HepG2 (cell line): ENCODE data around the gene FBXO2. TPM values are rescaled to one million over a fixed set of nuclear protein-coding genes. Genes with fewer than 3 reads are reported as not detected.

ENCODE experiments used
- BRD4 ChIP-seq: sonication (generic); formaldehyde crosslinking; IDR thresholded peaks from 2 replicates; pipeline ENCODE4 v1.4.0; 2020; ENCODE audit warnings: missing genetic modification reagents
- CC2D1A ChIP-seq: sonication (generic); formaldehyde crosslinking; IDR thresholded peaks from 2 replicates; pipeline ENCODE4 v1.8.1; 2023; ENCODE audit warnings: mild to moderate bottlenecking, missing genetic modification reagents
- CCDC6 ChIP-seq: sonication (generic); formaldehyde crosslinking; IDR thresholded peaks from 2 replicates; pipeline ENCODE4 v1.8.1; 2022; ENCODE audit warnings: mild to moderate bottlenecking, missing genetic modification reagents, moderate library complexity
- CHD4 ChIP-seq: fragments of 200-600 bp; sonication (generic); IDR thresholded peaks from 2 replicates; pipeline ENCODE4 v1.7.0; 2017; ENCODE audit warnings: mild to moderate bottlenecking, low read length, borderline replicate concordance
- HNRNPH1 ChIP-seq: fragments of 200-400 bp; formaldehyde crosslinking; optimal IDR thresholded peaks from 2 replicates; pipeline ENCODE3; 2017; ENCODE audit warnings: mild to moderate bottlenecking, low read depth, low read length
- KAT7 ChIP-seq: IDR thresholded peaks from 2 replicates; pipeline ENCODE4 v1.6.1; 2018; ENCODE audit warnings: borderline replicate concordance, missing compliant biosample characterization
- RBM22 ChIP-seq: fragments of 200-400 bp; formaldehyde crosslinking; optimal IDR thresholded peaks from 2 replicates; pipeline ENCODE3; 2017; ENCODE audit warnings: mild to moderate bottlenecking, low read length, moderate library complexity
- ZFP1 ChIP-seq: IDR thresholded peaks from 2 replicates; pipeline ENCODE4 v1.6.1; 2016
- ZNF337 ChIP-seq: sonication (generic); formaldehyde crosslinking; IDR thresholded peaks from 2 replicates; pipeline ENCODE4 v1.5.1; 2020; ENCODE audit warnings: missing genetic modification reagents, low read depth, mild to moderate bottlenecking, borderline replicate concordance
- ZNF549 ChIP-seq: sonication (generic); formaldehyde crosslinking; IDR thresholded peaks from 2 replicates; pipeline ENCODE4 v1.5.0; 2020; ENCODE audit warnings: missing genetic modification reagents
- polyA plus RNA-seq, 8 experiments: library from polyadenylated mRNA; depleted of rRNA in 3 of 8; stranded (reverse) in 7 of 8; unstranded in 1 of 8; fragments of >200 nt; fragmentation: Illumina TruSeq in 4 of 8; extraction: Trizol in 4 of 8; gene quantifications; 2 replicates each; pipeline versions ENCODE4 v1.2.1 to v1.2.3, GENCODE V29; 2011 to 2016; ENCODE audit warnings: low read depth in 4 of 8, missing spikeins in 1 of 8, mixed read lengths in 1 of 8; ENCODE audit not compliant: insufficient read depth in 1 of 8
- total RNA-seq, 5 experiments: library from RNA; depleted of rRNA; stranded (reverse); fragments of >200 nt; fragmentation: Illumina TruSeq; extraction: Trizol; gene quantifications; 2 replicates each; pipeline ENCODE4 v1.2.3, GENCODE V29; 2016; ENCODE audit warnings: low read depth in 1 of 5
- TF ChIP-seq, protein P1 (sequence below): sonication (generic); formaldehyde crosslinking; IDR thresholded peaks from 2 replicates; pipeline ENCODE4 v1.5.0; 2020; ENCODE audit warnings: mild to moderate bottlenecking, missing genetic modification reagents, borderline replicate concordance
- TF ChIP-seq, protein P2 (sequence below): sonication (generic); formaldehyde crosslinking; IDR thresholded peaks from 2 replicates; pipeline ENCODE4 v1.9.0; 2021; ENCODE audit warnings: missing genetic modification reagents, borderline replicate concordance
- TF ChIP-seq, protein P3 (sequence below): sonication (generic); formaldehyde crosslinking; conservative IDR thresholded peaks from 2 replicates; pipeline ENCODE4 v1.5.0; 2020; ENCODE audit warnings: missing genetic modification reagents
- TF ChIP-seq, protein P4 (sequence below): IDR thresholded peaks from 2 replicates; pipeline ENCODE4 v1.6.1; 2016; ENCODE audit warnings: missing compliant biosample characterization, missing genetic modification reagents, borderline replicate concordance
- TF ChIP-seq, protein P5 (sequence below): sonication (generic); formaldehyde crosslinking; IDR thresholded peaks from 2 replicates; pipeline ENCODE4 v1.5.1; 2020; ENCODE audit warnings: mild to moderate bottlenecking, missing genetic modification reagents, borderline replicate concordance

The FBXO2 gene
- total and polyA plus RNA-seq, 2 of the 13 experiments (the other 11 are each of a cell fraction or from before 2014, with no cell fraction given), result 79.3 to 112 TPM

DNA sequence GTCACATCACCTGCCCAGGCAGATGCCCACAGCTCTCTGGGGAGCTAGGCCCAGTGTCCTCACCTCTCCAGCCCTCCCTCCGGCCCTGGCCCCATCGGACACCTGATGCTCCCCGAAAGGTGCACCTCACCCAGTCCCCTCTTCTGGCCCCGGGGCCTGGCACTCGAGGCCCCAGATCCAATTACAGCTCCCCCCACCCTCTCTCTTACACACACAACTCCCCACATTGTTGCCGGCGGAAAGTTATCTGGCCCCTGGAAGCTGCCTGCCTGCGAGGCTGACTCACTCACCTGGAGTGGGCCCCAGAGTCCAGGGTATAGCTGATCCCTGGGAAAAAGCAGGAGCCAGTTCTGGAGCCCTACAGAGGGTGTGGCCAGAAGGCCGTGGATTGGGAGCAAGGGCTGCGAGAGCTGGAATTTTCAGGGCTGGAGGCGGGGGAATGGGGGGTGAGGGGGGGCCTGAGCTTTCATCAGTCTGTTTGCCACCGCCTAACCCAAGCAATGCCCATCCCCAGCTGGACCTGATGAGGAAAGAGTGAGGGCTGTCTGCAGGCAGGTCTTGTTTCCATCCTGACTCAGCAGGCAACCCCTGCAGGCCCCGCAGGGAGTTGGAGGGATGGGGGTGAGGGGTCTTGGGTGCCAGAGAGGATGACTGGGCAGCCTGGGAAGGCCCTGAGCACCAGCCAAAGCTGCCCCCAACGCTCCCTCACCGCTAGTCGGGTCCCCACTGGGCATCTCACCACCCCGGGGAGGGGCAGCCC is 948 bp downstream of the FBXO2 start (continued):
- TF ChIP-seq, protein P1, sequence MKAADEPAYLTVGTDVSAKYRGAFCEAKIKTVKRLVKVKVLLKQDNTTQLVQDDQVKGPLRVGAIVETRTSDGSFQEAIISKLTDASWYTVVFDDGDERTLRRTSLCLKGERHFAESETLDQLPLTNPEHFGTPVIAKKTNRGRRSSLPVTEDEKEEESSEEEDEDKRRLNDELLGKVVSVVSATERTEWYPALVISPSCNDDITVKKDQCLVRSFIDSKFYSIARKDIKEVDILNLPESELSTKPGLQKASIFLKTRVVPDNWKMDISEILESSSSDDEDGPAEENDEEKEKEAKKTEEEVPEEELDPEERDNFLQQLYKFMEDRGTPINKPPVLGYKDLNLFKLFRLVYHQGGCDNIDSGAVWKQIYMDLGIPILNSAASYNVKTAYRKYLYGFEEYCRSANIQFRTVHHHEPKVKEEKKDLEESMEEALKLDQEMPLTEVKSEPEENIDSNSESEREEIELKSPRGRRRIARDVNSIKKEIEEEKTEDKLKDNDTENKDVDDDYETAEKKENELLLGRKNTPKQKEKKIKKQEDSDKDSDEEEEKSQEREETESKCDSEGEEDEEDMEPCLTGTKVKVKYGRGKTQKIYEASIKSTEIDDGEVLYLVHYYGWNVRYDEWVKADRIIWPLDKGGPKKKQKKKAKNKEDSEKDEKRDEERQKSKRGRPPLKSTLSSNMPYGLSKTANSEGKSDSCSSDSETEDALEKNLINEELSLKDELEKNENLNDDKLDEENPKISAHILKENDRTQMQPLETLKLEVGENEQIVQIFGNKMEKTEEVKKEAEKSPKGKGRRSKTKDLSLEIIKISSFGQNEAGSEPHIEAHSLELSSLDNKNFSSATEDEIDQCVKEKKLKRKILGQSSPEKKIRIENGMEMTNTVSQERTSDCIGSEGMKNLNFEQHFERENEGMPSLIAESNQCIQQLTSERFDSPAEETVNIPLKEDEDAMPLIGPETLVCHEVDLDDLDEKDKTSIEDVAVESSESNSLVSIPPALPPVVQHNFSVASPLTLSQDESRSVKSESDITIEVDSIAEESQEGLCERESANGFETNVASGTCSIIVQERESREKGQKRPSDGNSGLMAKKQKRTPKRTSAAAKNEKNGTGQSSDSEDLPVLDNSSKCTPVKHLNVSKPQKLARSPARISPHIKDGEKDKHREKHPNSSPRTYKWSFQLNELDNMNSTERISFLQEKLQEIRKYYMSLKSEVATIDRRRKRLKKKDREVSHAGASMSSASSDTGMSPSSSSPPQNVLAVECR (CRISPR knock-in tag), result no peak
- TF ChIP-seq CHD4, result no peak
- TF ChIP-seq, protein P2, sequence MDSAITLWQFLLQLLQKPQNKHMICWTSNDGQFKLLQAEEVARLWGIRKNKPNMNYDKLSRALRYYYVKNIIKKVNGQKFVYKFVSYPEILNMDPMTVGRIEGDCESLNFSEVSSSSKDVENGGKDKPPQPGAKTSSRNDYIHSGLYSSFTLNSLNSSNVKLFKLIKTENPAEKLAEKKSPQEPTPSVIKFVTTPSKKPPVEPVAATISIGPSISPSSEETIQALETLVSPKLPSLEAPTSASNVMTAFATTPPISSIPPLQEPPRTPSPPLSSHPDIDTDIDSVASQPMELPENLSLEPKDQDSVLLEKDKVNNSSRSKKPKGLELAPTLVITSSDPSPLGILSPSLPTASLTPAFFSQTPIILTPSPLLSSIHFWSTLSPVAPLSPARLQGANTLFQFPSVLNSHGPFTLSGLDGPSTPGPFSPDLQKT (CRISPR knock-in tag), result no peak
- TF ChIP-seq CC2D1A (CRISPR knock-in tag), result no peak
- no peak for TF ChIP-seq HNRNPH1
- TF ChIP-seq, protein P3, sequence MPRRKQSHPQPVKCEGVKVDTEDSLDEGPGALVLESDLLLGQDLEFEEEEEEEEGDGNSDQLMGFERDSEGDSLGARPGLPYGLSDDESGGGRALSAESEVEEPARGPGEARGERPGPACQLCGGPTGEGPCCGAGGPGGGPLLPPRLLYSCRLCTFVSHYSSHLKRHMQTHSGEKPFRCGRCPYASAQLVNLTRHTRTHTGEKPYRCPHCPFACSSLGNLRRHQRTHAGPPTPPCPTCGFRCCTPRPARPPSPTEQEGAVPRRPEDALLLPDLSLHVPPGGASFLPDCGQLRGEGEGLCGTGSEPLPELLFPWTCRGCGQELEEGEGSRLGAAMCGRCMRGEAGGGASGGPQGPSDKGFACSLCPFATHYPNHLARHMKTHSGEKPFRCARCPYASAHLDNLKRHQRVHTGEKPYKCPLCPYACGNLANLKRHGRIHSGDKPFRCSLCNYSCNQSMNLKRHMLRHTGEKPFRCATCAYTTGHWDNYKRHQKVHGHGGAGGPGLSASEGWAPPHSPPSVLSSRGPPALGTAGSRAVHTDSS (CRISPR knock-in tag), result no peak
- TF ChIP-seq BRD4 (CRISPR knock-in tag), result no peak
- no peak for TF ChIP-seq ZFP1 (CRISPR knock-in tag)
- TF ChIP-seq, protein P4, sequence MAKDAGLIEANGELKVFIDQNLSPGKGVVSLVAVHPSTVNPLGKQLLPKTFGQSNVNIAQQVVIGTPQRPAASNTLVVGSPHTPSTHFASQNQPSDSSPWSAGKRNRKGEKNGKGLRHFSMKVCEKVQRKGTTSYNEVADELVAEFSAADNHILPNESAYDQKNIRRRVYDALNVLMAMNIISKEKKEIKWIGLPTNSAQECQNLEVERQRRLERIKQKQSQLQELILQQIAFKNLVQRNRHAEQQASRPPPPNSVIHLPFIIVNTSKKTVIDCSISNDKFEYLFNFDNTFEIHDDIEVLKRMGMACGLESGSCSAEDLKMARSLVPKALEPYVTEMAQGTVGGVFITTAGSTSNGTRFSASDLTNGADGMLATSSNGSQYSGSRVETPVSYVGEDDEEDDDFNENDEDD (CRISPR knock-in tag), result no peak; the same call in 1 of the 2 replicates
- TF ChIP-seq ZNF549 (CRISPR knock-in tag), result no peak
- TF ChIP-seq CCDC6, result peak; percentile 49; the same call in 1 of the 2 replicates
- TF ChIP-seq RBM22, result no peak
- no peak for TF ChIP-seq ZNF337 (CRISPR knock-in tag)
- TF ChIP-seq, protein P5, sequence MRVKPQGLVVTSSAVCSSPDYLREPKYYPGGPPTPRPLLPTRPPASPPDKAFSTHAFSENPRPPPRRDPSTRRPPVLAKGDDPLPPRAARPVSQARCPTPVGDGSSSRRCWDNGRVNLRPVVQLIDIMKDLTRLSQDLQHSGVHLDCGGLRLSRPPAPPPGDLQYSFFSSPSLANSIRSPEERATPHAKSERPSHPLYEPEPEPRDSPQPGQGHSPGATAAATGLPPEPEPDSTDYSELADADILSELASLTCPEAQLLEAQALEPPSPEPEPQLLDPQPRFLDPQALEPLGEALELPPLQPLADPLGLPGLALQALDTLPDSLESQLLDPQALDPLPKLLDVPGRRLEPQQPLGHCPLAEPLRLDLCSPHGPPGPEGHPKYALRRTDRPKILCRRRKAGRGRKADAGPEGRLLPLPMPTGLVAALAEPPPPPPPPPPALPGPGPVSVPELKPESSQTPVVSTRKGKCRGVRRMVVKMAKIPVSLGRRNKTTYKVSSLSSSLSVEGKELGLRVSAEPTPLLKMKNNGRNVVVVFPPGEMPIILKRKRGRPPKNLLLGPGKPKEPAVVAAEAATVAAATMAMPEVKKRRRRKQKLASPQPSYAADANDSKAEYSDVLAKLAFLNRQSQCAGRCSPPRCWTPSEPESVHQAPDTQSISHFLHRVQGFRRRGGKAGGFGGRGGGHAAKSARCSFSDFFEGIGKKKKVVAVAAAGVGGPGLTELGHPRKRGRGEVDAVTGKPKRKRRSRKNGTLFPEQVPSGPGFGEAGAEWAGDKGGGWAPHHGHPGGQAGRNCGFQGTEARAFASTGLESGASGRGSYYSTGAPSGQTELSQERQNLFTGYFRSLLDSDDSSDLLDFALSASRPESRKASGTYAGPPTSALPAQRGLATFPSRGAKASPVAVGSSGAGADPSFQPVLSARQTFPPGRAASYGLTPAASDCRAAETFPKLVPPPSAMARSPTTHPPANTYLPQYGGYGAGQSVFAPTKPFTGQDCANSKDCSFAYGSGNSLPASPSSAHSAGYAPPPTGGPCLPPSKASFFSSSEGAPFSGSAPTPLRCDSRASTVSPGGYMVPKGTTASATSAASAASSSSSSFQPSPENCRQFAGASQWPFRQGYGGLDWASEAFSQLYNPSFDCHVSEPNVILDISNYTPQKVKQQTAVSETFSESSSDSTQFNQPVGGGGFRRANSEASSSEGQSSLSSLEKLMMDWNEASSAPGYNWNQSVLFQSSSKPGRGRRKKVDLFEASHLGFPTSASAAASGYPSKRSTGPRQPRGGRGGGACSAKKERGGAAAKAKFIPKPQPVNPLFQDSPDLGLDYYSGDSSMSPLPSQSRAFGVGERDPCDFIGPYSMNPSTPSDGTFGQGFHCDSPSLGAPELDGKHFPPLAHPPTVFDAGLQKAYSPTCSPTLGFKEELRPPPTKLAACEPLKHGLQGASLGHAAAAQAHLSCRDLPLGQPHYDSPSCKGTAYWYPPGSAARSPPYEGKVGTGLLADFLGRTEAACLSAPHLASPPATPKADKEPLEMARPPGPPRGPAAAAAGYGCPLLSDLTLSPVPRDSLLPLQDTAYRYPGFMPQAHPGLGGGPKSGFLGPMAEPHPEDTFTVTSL (CRISPR knock-in tag), result 0 out of 2 replicates have a peak, but pooled peaks have one; percentile 32
- TF ChIP-seq KAT7 (CRISPR knock-in tag), result no peak
